Measurements from ENCODE around the gene PPL. TPM values are rescaled to one million over a fixed set of nuclear protein-coding genes. Genes with fewer than 3 reads are reported as not detected.

The PPL gene
- total and polyA plus RNA-seq, 2 of the 8 experiments (the other 6 are each of a cell fraction or from before 2014, with no cell fraction given), result 11.3 to 29.5 TPM

GRCh38 chr16:4884209-4884608, 52.7 kb downstream of the PPL start:
- H4K5ac ChIP-seq (ENCODE audit: insufficient read length, low read depth, low read length), result no peak overlapping the region
- DNase-seq (ENCODE audit: low read depth in 1 of 2, low spot score in 2 of 2), result no peak
- no peak overlapping the region for H3K9ac ChIP-seq (replicated peaks in 1 of 4; ENCODE audit: extremely low read depth in 1 of 4, low read depth in 3 of 4, low read length in 3 of 4)
- no peak overlapping the region for H2AK5ac ChIP-seq (ENCODE audit: low read depth, low read length)
- WGBS, 2 experiments (ENCODE audit: extremely low coverage in 1 of 2, insufficient coverage in 1 of 2, insufficient read length in 1 of 2, insufficient replicate concordance in 2 of 2, low coverage in 1 of 2, low lambda C conversion rate in 2 of 2, missing lambda C conversion rate in 1 of 2), result 95% methylated on average over 34 of the region's 34 CpGs; no CpG with 5 or more reads in 1 of the 2 experiments
- FAIRE-seq, result no peak
- H2BK12ac ChIP-seq (ENCODE audit: low read depth, low read length), result no peak overlapping the region
- H2AFZ ChIP-seq (ENCODE audit: low read length), result no peak overlapping the region
- H3K27ac ChIP-seq (ENCODE audit: low read depth, low read length), result no peak overlapping the region
- H2BK120ac ChIP-seq (replicated peaks; ENCODE audit: low read depth, low read length), result no peak overlapping the region
- TF ChIP-seq NRF1 (IDR thresholded peaks at IDR 0.05; ENCODE audit: low read depth, low read length), result no peak
- TF ChIP-seq CEBPB (IDR thresholded peaks at IDR 0.05; ENCODE audit: low read depth, low read length), result no peak
- TF ChIP-seq RFX5 (IDR thresholded peaks at IDR 0.05; ENCODE audit: borderline replicate concordance, low read depth, low read length), result no peak
- no peak for TF ChIP-seq TAF1 (IDR thresholded peaks at IDR 0.05; ENCODE audit: low read depth, low read length)
- TF ChIP-seq TEAD4 (IDR thresholded peaks at IDR 0.05; ENCODE audit: low read depth, low read length), result no peak
- no peak for TF ChIP-seq CREB1 (IDR thresholded peaks at IDR 0.05)
- no peak for TF ChIP-seq RXRA (IDR thresholded peaks at IDR 0.05; ENCODE audit: insufficient read depth, low read depth, low read length)
- no peak for TF ChIP-seq KDM1A (IDR thresholded peaks at IDR 0.05; ENCODE audit: borderline replicate concordance, low read length)
- TF ChIP-seq BACH1 (IDR thresholded peaks at IDR 0.05; ENCODE audit: low read length), result no peak
- TF ChIP-seq ATF3 (IDR thresholded peaks at IDR 0.05; ENCODE audit: insufficient read depth, low read depth, low read length), result no peak
- TF ChIP-seq EZH2 (IDR thresholded peaks at IDR 0.05; ENCODE audit: low read depth, low read length, severe bottlenecking), result no peak
- TF ChIP-seq CBX5 (IDR thresholded peaks at IDR 0.05; ENCODE audit: low read depth, low read length), result no peak
- H3K9me3 ChIP-seq (ENCODE audit: insufficient read depth in 2 of 2, low read depth in 1 of 2, low read length in 1 of 2), result no peaks in the 10 kb centered on the region
- no peak overlapping the region for H3K4me3 ChIP-seq (ENCODE audit: extremely low read depth in 1 of 4, insufficient read depth in 2 of 4, low read depth in 3 of 4, low read length in 4 of 4)
- POLR2A ChIA-PET (ENCODE audit: partially characterized antibody), result interaction anchor here (0.8 to 2.6 kb wide), 9 partner anchors 9 to 190 kb away, joined by 3 to 9 read pairs (median 4); no protein-coding TSS in a partner anchor
- H3K23me2 ChIP-seq (ENCODE audit: low read depth, low read length), result no peaks in the 10 kb centered on the region
- H3K36me3 ChIP-seq (ENCODE audit: control insufficient read depth in 2 of 4, insufficient read depth in 4 of 4, low read length in 3 of 4), result peaks cover 19 to 85% (median 60%) of the 10 kb centered on the region in 4 experiments
- H2BK20ac ChIP-seq (ENCODE audit: low read length), result no peak overlapping the region
- H2BK15ac ChIP-seq (ENCODE audit: low read length), result no peak overlapping the region
- H3K4me2 ChIP-seq (ENCODE audit: insufficient read depth in 1 of 2, low read depth in 2 of 2, low read length in 2 of 2), result no peak overlapping the region
- no peaks in the 10 kb centered on the region for H3K27me3 ChIP-seq (replicated peaks in 1 of 4; ENCODE audit: control insufficient read depth in 3 of 4, extremely low read depth in 1 of 4, insufficient read depth in 3 of 4, low read length in 3 of 4)
- H3K79me2 ChIP-seq (ENCODE audit: control insufficient read depth in 1 of 2, insufficient read depth in 2 of 2, low read length in 2 of 2), result no peaks in the 10 kb centered on the region
- no peak overlapping the region for H3K14ac ChIP-seq (ENCODE audit: insufficient read length)
- no peak overlapping the region for H3K18ac ChIP-seq (ENCODE audit: extremely low read depth, low read length)
- H4K8ac ChIP-seq (ENCODE audit: extremely low read depth, insufficient read depth, low read length), result peak overlapping the region; percentile 14; the same call in 1 of the 2 replicates
- H3K23ac ChIP-seq (ENCODE audit: insufficient read length), result no peak overlapping the region
- CTCF ChIA-PET (ENCODE audit: partially characterized antibody), result interaction anchor here (0.8 to 2.6 kb wide), 12 partner anchors 14 to 201 kb away, joined by 3 to 9 read pairs (median 4); partner anchors contain the start of gene SEC14L5
- H3K56ac ChIP-seq (replicated peaks; ENCODE audit: insufficient read length, low read depth, low read length), result no peak overlapping the region
- H4K91ac ChIP-seq (replicated peaks; ENCODE audit: insufficient read length, low read length), result no peak overlapping the region
- no peak overlapping the region for H2BK5ac ChIP-seq (ENCODE audit: low read depth, low read length)
- peaks cover 3 to 6% of the 10 kb centered on the region in 2 experiments for H4K20me1 ChIP-seq (replicated peaks in 1 of 2; ENCODE audit: control insufficient read depth in 1 of 2, insufficient read depth in 2 of 2, low read length in 2 of 2)
- no peaks in the 10 kb centered on the region for H3K4me1 ChIP-seq (replicated peaks in 1 of 4; ENCODE audit: control insufficient read depth in 3 of 4, insufficient read depth in 4 of 4, low read length in 3 of 4)
- no peak overlapping the region for H3K4ac ChIP-seq (replicated peaks; ENCODE audit: insufficient read length, low read depth, low read length)
- no peaks in the 10 kb centered on the region for H3K79me1 ChIP-seq (ENCODE audit: low read depth, low read length)

Measured in H1 (cell line).